T-helper 2 cell treated with Interferon-gamma antibody and Interleukin-4, amounts not matched to agents 100 ng/mL and 5 ng/mL, for 36 hours (primary cell): Measurements from ENCODE around the gene PDZD4. TPM values are rescaled to one million over a fixed set of nuclear protein-coding genes. Genes with fewer than 3 reads are reported as not detected.

ENCODE experiments used
- intact Hi-C: fragments of 100-400 bp; cut with micrococcal nuclease; formaldehyde crosslinking; loops from one replicate; pipeline ENCODE4 v1.15.1; 2023
- total RNA-seq: library from RNA; stranded (reverse); gene quantifications from 2 replicates; pipeline ENCODE4 v1.2.3, GENCODE V29; 2022

The PDZD4 gene
- total RNA-seq, 1 donor from 2014 or later: 0.70 TPM

DNA sequence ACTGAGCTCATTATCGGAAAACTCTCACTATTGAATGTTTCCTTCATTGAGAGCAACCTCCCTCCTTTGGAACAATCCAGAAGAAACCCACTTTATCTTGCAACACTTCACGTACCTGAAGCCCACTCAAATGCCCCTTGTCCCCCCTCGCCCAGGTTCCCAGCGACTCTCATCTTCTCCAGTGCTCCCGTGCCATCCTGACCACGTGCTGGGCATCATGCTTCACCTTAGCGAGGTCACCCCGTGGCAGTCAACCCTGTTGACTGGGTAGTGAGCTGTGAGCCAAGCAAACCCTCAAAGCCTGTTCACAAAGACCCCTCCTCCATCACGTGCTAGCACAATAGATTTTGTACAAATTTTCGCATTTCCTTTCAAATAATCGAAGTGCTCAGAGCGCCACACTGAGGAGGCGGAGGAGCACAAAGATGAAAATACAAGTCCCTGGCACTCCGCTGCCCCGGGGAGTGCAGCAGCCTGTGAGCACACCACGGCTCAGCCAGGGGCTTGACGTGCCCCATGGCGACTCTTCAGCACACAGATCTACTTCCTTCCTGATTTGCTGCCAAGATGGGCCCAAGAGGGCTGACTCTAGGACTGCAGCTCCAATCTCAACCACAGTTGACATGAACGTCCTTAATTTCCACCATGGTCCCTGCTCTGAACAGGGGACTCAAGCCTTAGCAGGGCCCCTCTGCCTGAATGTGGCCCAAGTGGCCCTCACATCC, 15.6 kb downstream of the PDZD4 start:
- intact Hi-C loops: loop anchor here (10.0 kb wide), 1 partner anchor 60 kb away; no protein-coding TSS in a partner anchor

GRCh38 chrX:153813161-153813560, 17.2 kb downstream of the PDZD4 start:
- intact Hi-C loops: loop anchor here (10.0 kb wide), 1 partner anchor 62 kb away; no protein-coding TSS in a partner anchor

GRCh38 chrX:153812220-153812619, 18.1 kb downstream of the PDZD4 start:
- intact Hi-C loops: loop anchor here (10.0 kb wide), 1 partner anchor 63 kb away; no protein-coding TSS in a partner anchor

- intact Hi-C loops: no loop called here
These were observed 22.4 kb downstream of the PDZD4 start for GRCh38 chrX:153807976-153808375.

DNA sequence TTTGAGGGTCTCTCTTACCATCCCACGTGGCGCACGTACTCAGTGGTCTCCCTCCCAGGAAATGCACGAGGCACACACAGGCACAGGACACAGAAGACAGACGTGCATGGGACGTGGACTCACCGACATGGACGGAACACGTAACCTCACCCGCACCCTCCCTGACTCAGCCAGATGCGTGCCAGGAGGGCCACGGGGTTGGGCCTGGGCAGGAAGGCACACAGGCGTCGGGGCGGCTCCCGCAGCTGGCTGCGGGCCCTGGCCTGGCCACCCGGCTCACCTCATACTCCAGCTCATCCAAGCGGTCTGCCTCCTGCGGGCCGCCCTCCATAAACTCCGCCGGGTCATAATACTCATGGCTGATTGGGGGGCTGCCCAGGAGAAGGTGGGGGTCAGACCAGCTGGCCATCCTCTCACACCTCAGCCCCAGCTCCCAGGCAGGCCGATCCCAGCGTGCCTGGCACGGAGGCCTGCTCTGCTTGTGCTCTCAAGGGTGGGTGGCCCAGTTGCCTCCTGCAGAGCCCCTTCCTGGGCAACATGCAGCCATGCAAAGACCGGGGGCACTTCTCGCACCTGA, 23.3 kb downstream of the PDZD4 start:
- intact Hi-C loops: no loop called here

DNA sequence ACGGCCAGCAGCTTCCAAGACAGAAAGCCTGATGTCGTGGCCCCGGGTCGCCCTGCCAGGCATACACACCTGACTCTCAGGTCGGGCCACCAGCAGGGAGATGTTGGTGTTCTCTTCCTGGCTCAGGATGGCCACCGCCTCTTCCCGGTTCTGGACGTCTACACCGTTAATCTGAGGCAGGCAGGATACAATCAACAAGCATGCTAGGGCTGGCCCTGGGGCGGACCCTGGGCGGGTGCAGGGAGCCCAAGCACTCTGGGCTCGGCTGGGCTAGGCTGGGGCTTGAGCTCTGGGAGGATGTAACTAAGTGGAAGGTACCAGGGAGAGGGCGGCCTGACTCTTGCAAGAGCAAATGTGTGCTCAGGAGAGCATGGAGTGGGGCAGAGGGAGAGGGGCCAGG, 24.9 kb downstream of the PDZD4 start:
- intact Hi-C loops: no loop called here

DNA sequence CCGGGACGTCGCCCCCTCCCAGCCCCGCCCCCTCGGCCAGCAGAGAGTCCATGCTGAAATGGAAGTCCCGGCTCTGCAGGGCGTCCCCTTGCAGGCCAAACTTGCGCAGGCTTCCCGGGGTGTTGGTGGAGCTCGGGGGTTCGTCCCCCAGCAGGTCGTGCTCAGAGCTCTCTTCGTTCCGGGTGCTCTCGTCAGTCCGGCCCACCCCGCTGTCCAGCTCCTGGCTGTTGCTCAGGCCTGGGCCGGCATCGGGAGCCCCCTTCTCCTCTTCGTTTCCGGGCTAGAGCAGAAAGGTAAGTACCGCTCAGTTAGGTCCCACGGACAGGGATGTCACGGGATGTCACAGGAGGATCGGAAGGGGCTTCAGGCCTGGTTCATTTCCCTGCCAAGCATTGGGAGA, 25.7 kb downstream of the PDZD4 start:
- intact Hi-C loops: no loop called here

DNA sequence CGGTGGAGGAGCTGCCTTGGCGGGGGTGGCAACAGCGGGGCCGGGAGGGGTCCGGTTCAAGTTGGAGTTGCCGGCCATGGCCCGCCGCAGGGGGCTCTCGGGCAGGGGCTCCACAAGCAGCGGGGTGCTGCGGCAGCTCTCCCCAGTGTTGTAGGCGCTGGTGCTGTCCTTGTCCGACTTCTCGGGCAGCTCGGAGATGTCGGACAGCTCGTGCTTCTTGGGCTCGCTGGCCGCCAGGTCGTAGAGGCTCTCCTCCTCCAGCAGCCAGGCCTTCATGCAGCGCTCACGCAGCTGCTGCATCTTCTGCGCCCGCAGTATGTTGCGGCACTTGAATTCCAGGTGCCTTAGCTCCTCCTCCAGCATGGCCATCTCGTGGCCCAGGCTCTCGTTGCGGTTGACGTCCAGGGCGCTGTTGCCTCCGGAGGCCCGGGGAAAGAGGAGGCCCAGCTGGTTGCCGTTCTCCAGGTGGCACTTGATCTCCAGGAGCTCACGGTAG, 26.2 kb downstream of the PDZD4 start:
- intact Hi-C loops: no loop called here

DNA sequence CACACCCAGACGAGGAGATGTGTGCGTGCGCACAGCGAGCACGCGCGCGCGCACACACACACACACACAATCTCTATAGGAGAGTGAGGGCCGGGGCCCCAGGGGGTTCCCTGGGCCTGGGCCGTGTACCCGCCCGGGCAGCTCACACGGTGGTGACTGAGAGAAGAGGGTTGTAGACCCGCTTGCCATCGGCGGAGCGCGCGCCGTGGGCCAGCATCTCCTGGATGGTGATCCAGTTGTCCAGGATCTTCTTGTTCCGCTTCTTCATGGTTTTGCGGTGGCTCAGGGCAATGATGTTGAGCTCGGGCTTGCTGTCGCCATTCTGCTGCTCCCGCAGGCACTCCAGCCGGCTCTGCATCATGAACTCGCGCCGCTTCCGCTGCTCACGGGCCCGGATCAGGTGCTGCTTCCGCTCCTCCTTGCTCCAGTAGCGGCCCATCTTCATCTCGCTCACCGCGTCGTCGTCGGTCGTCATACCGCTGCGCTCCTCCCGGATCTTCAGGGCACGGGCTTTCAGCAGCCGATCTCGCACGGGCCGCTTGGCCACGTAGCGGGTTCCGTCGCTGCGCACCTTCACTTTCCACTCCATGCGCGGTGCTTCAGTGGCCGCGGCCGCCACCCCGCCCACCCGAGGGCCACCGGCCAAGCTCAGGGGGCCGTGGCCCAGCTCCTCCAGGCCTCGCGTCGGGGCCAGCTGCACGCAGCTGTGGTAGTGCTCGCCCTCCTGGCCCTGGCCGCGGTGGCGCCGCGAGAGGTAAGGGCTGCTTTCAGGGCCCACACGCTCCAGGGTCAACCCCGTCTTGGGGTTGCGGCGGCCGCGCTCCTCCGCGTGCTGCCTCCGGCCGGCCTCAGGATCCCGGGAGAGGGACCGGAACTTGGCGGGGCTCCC, 26.9 kb downstream of the PDZD4 start:
- intact Hi-C loops: no loop called here

DNA sequence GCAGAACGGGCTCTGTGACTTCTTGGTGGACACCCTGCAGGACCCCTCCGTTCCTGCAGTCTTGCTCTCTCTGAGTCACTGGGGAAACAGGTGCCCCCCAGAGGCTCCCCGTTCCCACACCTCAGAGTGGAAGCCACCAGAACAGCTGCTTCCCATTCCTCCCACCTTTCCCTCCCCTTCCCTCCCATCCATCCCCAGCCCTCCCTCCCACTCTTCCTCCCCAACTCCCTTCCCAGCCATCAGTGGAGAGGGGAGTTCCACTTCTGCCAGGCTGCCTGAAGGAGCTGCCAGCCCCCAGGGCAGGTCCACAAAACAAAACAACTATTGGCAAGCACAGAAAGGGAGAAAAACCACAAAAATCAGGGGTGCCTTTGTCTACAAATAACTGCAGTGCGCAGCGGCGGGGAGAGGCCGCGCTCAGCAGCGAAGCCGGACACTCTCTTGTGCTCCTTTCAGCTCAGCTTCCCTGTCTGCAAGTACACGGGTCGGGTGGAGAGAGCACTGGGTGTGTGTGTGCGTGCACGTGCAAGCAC, 27.8 kb downstream of the PDZD4 start:
- intact Hi-C loops: no loop called here

GRCh38 chrX:153801669-153802068, 28.7 kb downstream of the PDZD4 start:
- intact Hi-C loops: no loop called here

- intact Hi-C loops: no loop called here
These were observed 29.6 kb downstream of the PDZD4 start for GRCh38 chrX:153800746-153801145.

GRCh38 chrX:153800177-153800722, 30.1 kb downstream of the PDZD4 start:
- intact Hi-C loops: no loop called here

DNA sequence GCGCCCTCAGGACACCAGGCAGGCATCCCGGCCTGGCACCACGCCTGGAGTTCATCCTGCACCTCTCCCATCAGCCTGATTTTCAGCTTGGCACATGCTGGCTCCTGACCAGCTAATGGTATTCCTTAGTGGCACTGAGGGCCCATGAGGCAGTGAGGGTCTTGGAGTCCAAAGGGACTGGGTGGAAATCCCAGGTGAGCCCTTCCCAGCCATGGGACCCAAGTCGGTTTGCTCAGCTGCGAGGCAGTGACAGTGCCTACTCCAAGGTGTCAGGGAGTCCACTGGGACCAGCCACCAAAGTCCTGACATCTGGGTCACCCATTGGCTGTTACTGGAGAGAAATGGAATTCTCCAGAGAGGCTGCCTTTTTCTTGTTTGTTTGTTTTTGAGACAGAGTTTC, 31.0 kb downstream of the PDZD4 start:
- intact Hi-C loops: no loop called here

DNA sequence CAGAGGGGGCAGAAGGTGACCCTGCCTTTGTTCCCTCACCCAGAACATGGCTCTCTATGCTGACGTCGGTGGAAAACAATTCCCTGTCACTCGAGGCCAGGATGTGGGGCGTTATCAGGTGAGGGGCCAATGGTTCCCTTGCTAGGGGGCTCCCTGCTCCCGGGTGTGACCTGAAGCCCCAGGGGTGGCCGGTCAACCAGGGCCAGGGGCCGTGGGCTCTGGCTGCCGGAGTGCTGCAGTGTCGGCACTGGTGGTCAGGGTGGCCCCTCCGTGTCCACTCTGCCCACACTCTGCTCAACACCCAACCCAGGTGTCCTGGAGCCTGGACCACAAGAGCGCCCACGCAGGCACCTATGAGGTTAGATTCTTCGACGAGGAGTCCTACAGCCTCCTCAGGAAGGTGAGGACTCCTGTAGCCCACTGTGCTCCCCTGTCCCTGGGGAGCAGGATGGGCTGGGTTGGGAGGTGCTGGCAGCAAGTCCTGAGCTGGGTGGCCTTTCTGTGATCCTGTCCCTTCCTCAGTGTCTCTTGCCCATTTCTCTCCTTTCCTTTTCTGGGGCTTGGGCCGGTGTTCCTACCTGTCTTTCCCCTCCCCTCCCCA, 32.8 kb downstream of the PDZD4 start:
- intact Hi-C loops: no loop called here

DNA sequence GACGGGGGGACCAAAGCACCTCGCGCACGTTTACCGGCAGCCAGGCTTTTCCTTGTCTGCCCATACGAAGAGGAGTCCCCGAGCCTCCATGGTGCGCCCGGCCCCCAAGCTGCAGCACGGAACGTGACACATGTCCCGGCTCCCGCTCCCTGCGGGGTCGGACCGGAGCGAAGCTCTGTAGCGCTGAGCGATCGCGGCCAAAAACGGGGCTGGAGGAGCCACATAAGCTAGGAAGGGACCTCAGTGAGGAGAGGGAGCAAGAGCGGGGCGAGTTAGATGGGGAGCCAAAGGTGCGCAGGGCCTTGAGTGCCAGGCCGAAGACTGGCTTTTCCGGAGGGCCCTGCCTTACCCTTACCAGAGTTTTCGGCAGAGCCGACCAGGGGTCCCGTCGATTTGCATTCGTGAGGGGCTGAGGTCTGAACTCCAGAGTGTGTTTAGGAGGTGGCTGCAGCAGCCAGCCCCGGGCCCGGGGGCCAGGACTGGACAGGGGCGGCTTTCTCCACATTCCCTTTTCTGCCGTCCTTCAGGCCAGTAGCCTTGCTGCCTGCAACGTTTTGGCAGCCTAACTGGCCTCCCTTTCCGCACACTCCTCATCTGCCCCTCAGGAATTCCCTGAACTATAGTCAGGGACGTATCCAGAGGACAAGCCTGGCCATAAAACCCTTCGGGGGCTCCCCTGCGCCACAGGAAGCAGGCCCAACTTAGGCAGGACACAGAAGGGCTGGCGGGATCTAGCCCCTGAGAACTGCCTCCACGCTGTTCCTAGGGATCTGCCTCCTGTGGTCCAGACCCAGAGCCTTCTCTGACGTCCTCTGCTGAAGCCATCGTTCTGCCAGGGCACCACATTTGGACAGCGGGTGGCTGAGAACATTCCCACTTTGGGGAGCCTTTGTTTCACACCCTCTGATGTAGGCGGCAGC, 35.2 kb downstream of the PDZD4 start:
- intact Hi-C loops: loop anchor here (1.0 to 5.0 kb wide), 3 partner anchors 71 to 133 kb away; partner anchors contain the start of genes ABCD1, AVPR2 and BCAP31

GRCh38 chrX:153794018-153794896, 36.1 kb downstream of the PDZD4 start, which contains the start of the genes IDH3G and SSR4:
Gene IDH3G, minus strand, starts transcription at chrX:153794375. Its CDS starts 49 bp downstream, at chrX:153794326.
Gene SSR4, plus strand, starts transcription at chrX:153794668. Its CDS starts 20 bp downstream, at chrX:153794688.
- intact Hi-C loops: loop anchor here (1.0 to 5.0 kb wide), 3 partner anchors 70 to 134 kb away; partner anchors contain the start of genes ABCD1, AVPR2 and BCAP31

DNA sequence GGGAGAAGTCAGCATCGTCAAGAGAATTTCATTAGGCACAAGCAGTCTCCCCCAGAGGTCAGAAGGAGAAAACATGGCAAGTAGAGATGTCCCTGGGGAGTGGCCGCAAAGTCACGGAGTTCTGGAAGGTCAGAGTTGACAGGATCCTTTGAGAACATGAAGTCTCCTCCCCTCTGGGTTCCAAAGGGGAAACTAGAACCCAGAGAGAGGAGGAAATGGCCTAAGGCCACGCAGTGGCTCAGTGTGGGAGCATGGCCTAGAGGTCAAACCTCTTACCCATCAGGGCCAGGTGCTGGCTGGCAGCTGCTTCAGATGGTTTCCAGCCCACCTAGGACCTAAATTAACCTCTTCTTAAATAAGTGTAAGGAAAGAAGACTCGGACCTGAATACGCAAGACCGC, 37.1 kb downstream of the PDZD4 start:
- intact Hi-C loops: loop anchor here (5.0 kb wide), 1 partner anchor 109 kb away; the partner anchor contains the start of gene AVPR2
